HepG2 (cell line): ENCODE measurements around the gene DCHS2. TPM values are rescaled to one million over a fixed set of nuclear protein-coding genes. Genes with fewer than 3 reads are reported as not detected.
"Not testable (repeated sequence)": the region's sequence is repeated elsewhere in the genome, so short reads cannot be mapped to it uniquely, and the experiment has no call there.

Experiments
- ATAC-seq: fragments of 200-7000 bp; cut with Tn5 transposase; 3 replicates; pipeline ENCODE4 v1.9.1; 2020; ENCODE audit warnings: mild to moderate bottlenecking, moderate library complexity
- BruUV-seq: library from RNA; stranded (reverse); fragments of 400-500 nt; replicated peaks from 2 replicates; lab custom pipeline; 2021; lab: Mats Ljungman, UMichigan
- CTCF ChIA-PET: fragments of 300-600 bp; formaldehyde crosslinking; extraction: SDS; loops from one replicate; lab custom pipeline; 2021; ENCODE audit warnings: low total read pairs, inconsistent platforms, low intra/inter-chr PET ratio; lab: Yijun Ruan, JAX
- POLR2A ChIA-PET: fragments of 350-600 bp; sonication (Branson Sonifier 250); formaldehyde crosslinking; loops from one replicate; lab custom pipeline; 2020; ENCODE audit warnings: antibody characterized with exemption, inconsistent platforms; lab: Yijun Ruan, JAX
- DNase-seq: peaks from one replicate; pipeline ENCODE4 v3.0.0-alpha.2; 2015; ENCODE audit warnings: low spot score
- FAIRE-seq: peaks from 3 replicates; lab custom pipeline; 2011; peaks lifted over from hg19 to GRCh38; lab: Jason Lieb, UNC
- H2AFZ ChIP-seq: one replicate; pipeline ENCODE4 v1.6.1; 2011; ENCODE audit warnings: low read length, inconsistent platforms
- H3K27ac ChIP-seq: fragments of 300-600 bp; 3 replicates; pipeline ENCODE4 v1.8.0; 2011; ENCODE audit warnings: mixed run types, mild to moderate bottlenecking, mixed read lengths, low read length, inconsistent platforms; ENCODE audit not compliant: insufficient read depth; ENCODE audit errors: extremely low read length
- H3K27me3 ChIP-seq, 2 experiments: fragments of 200-600 bp in 1 of 2; 2 replicates in 1 of 2; 3 replicates in 1 of 2; pipeline versions ENCODE4 v1.6.0 to v1.8.0; 2011; ENCODE audit warnings: low read length in 2 of 2, mild to moderate bottlenecking in 2 of 2, moderate library complexity in 2 of 2, inconsistent platforms in 1 of 2; ENCODE audit not compliant: insufficient read depth in 2 of 2, control insufficient read depth in 1 of 2
- H3K36me3 ChIP-seq, 2 experiments: fragments of 200-600 bp in 1 of 2; replicated peaks in 1 of 2; 2 replicates in 1 of 2; 3 replicates in 1 of 2; pipeline versions ENCODE4 v1.5.1 to v1.8.0; 2011; ENCODE audit warnings: low read length in 2 of 2, inconsistent platforms in 1 of 2; ENCODE audit not compliant: insufficient read depth in 2 of 2, control insufficient read depth in 1 of 2
- H3K4me1 ChIP-seq: 2 replicates; pipeline ENCODE4 v1.5.1; 2012; ENCODE audit warnings: low read length, inconsistent platforms; ENCODE audit not compliant: insufficient read depth
- H3K4me2 ChIP-seq: 2 replicates; pipeline ENCODE4 v1.6.0; 2011; ENCODE audit warnings: low read depth, low read length, inconsistent platforms
- H3K4me3 ChIP-seq, 3 experiments: fragments of 200-600 bp in 1 of 3; sonication (generic), shearing (Covaris generic) in 1 of 3; replicated peaks in 1 of 3; 2 replicates each; pipeline ENCODE4 v1.5.1; 2011 to 2016; ENCODE audit warnings: low read length in 3 of 3, inconsistent platforms in 2 of 3, low read depth in 2 of 3, mild to moderate bottlenecking in 2 of 3, control low read depth in 1 of 3, mixed read lengths in 1 of 3; ENCODE audit not compliant: insufficient read depth in 1 of 3
- H3K79me2 ChIP-seq: one replicate; pipeline ENCODE4 v1.6.1; 2011; ENCODE audit warnings: low read length, inconsistent platforms; ENCODE audit not compliant: insufficient read depth
- H3K9ac ChIP-seq: 2 replicates; pipeline ENCODE4 v1.6.0; 2011; ENCODE audit warnings: mild to moderate bottlenecking, low read depth, low read length, inconsistent platforms; ENCODE audit not compliant: insufficient read depth
- H3K9me3 ChIP-seq: 2 replicates; pipeline ENCODE4 v1.5.1; 2012; ENCODE audit warnings: mild to moderate bottlenecking, low read length
- H4K20me1 ChIP-seq: 2 replicates; pipeline ENCODE4 v1.6.0; 2011; ENCODE audit warnings: inconsistent platforms, mild to moderate bottlenecking, low read length, moderate library complexity; ENCODE audit not compliant: insufficient read depth
- CBX5 ChIP-seq: sonication (generic); formaldehyde crosslinking; IDR thresholded peaks from 2 replicates; pipeline ENCODE4 v1.4.0; 2020; ENCODE audit warnings: missing genetic modification reagents, borderline replicate concordance
- JUN ChIP-seq: sonication (generic); formaldehyde crosslinking; IDR thresholded peaks from 2 replicates; pipeline ENCODE4 v1.4.0; 2020; ENCODE audit warnings: mild to moderate bottlenecking, missing genetic modification reagents
- NFE2 ChIP-seq: sonication (generic); formaldehyde crosslinking; IDR thresholded peaks from 2 replicates; pipeline ENCODE4 v1.4.0; 2020; ENCODE audit warnings: missing genetic modification reagents
- SIX4 ChIP-seq: sonication (generic); formaldehyde crosslinking; IDR thresholded peaks from 2 replicates; pipeline ENCODE4 v1.4.0; 2020; ENCODE audit warnings: missing genetic modification reagents
- SKIL ChIP-seq: sonication (generic); formaldehyde crosslinking; IDR thresholded peaks from 2 replicates; pipeline ENCODE4 v1.8.0; 2022; ENCODE audit warnings: missing genetic modification reagents, mild to moderate bottlenecking, moderate library complexity, borderline replicate concordance
- ZBTB1 ChIP-seq: sonication (generic); formaldehyde crosslinking; IDR thresholded peaks from 2 replicates; pipeline ENCODE4 v1.4.0; 2020; ENCODE audit warnings: missing genetic modification reagents, borderline replicate concordance
- ZNF703 ChIP-seq: sonication (generic); formaldehyde crosslinking; IDR thresholded peaks from 2 replicates; pipeline ENCODE4 v1.5.1; 2020; ENCODE audit warnings: missing genetic modification reagents, mild to moderate bottlenecking, moderate library complexity, borderline replicate concordance
- ZNF878 ChIP-seq: sonication (generic); formaldehyde crosslinking; IDR thresholded peaks from 2 replicates; pipeline ENCODE4 v1.8.1; 2023; ENCODE audit warnings: mild to moderate bottlenecking, missing genetic modification reagents, moderate library complexity
- ZSCAN22 ChIP-seq: sonication (generic); formaldehyde crosslinking; IDR thresholded peaks from 2 replicates; pipeline ENCODE4 v1.4.0; 2020; ENCODE audit warnings: mild to moderate bottlenecking, missing genetic modification reagents
- WGBS: methylation state at CpG from one replicate; pipeline ENCODE4 v1.1.6; 2017; ENCODE audit warnings: low lambda C conversion rate; 5-methylcytosine and 5-hydroxymethylcytosine counted together
- in situ Hi-C: cut with HindIII; loops from 2 replicates; pipeline ENCODE4 v1.10.0; 2017; ENCODE audit warnings: low pct_unique_long_range_greater_than_20kb; ENCODE audit not compliant: extremely low pct_ligation_motif_present
- intact Hi-C: fragments of 100-400 bp; cut with micrococcal nuclease; formaldehyde crosslinking; loops from one replicate; pipeline ENCODE4 v1.10.0; 2022; ENCODE audit not compliant: unreplicated experiment
- polyA plus RNA-seq, 8 experiments: library from polyadenylated mRNA; depleted of rRNA in 3 of 8; stranded (reverse) in 7 of 8; unstranded in 1 of 8; fragments of >200 nt; fragmentation: Illumina TruSeq in 4 of 8; extraction: Trizol in 4 of 8; gene quantifications; 2 replicates each; pipeline versions ENCODE4 v1.2.1 to v1.2.3, GENCODE V29; 2011 to 2016; ENCODE audit warnings: low read depth in 4 of 8, missing spikeins in 1 of 8, mixed read lengths in 1 of 8; ENCODE audit not compliant: insufficient read depth in 1 of 8
- total RNA-seq, 5 experiments: library from RNA; depleted of rRNA; stranded (reverse); fragments of >200 nt; fragmentation: Illumina TruSeq; extraction: Trizol; gene quantifications; 2 replicates each; pipeline ENCODE4 v1.2.3, GENCODE V29; 2016; ENCODE audit warnings: low read depth in 1 of 5

Gene DCHS2
- total and polyA plus RNA-seq, 2 of the 13 experiments (the other 11 are each of a cell fraction or from before 2014, with no cell fraction given): 0.03 TPM; not detected in 1

GRCh38 chr4:154218051-154218450 is 273.5 kb downstream of the DCHS2 start:
- Histone ChIP-seq H4K20me1 (no peaks in the 10 kb centered on the region), H3K9ac (no peak overlapping the region), H3K9me3 (peaks cover 4% of the 10 kb centered on the region; the same call in 1 of the 2 replicates), H3K36me3 (no peaks in the 10 kb centered on the region), H2AFZ (no peak overlapping the region), H3K4me2 (no peak overlapping the region), H3K27ac (no peak overlapping the region)
- CTCF ChIA-PET: no interaction called here
- POLR2A ChIA-PET: no interaction called here
- ATAC-seq: no peak
- TF ChIP-seq ZBTB1 (CRISPR knock-in tag): no peak
- no peak for TF ChIP-seq NFE2 (CRISPR knock-in tag)
- TF ChIP-seq, all 625 proteins: peak for 0
- BruUV-seq: no TSS peak
- H3K4me3 ChIP-seq: no peak overlapping the region
- DNase-seq: no peak
- no peaks in the 10 kb centered on the region for H3K4me1 ChIP-seq
- intact Hi-C loops (no loop called here), in situ Hi-C loops (no loop called here)
- no peak for FAIRE-seq
- H3K79me2 ChIP-seq: no peaks in the 10 kb centered on the region
- H3K27me3 ChIP-seq: no peaks in the 10 kb centered on the region

- intact Hi-C loops, H3K36me3 ChIP-seq, H3K27me3 ChIP-seq, in situ Hi-C loops, H3K79me2 ChIP-seq, H2AFZ ChIP-seq, ATAC-seq, DNase-seq, H3K4me1 ChIP-seq, H3K9ac ChIP-seq, H3K27ac ChIP-seq, H3K9me3 ChIP-seq, H3K4me3 ChIP-seq, H4K20me1 ChIP-seq, POLR2A ChIA-PET, CTCF ChIA-PET, BruUV-seq, H3K4me2 ChIP-seq, FAIRE-seq: not testable (repeated sequence)
- 4% methylated on average over 13 of the region's 13 CpGs for WGBS
Measured at GRCh38 chr4:154217384-154217783, 274.2 kb downstream of the DCHS2 start.

- Histone ChIP-seq H4K20me1 (no peaks in the 10 kb centered on the region), H3K9me3 (no peaks in the 10 kb centered on the region), H3K27ac (no peak overlapping the region), H3K4me1 (no peaks in the 10 kb centered on the region), H3K27me3 (no peaks in the 10 kb centered on the region), H3K4me3 (no peak overlapping the region), H3K36me3 (no peaks in the 10 kb centered on the region), H3K79me2 (no peaks in the 10 kb centered on the region), H3K9ac (no peak overlapping the region), H3K4me2 (no peak overlapping the region), H2AFZ (no peak overlapping the region)
- ATAC-seq (no peak), FAIRE-seq (no peak), DNase-seq (no peak)
- BruUV-seq: no TSS peak
- in situ Hi-C loops: no loop called here
- ChIA-PET CTCF (no interaction called here), POLR2A (no interaction called here)
- intact Hi-C loops: no loop called here
- 4% methylated on average over 1 of the region's 1 CpG for WGBS
- TF ChIP-seq JUN (CRISPR knock-in tag): no peak
- TF ChIP-seq ZNF878 (CRISPR knock-in tag): no peak
- no peak for TF ChIP-seq SIX4 (CRISPR knock-in tag)
- no peak for TF ChIP-seq ZNF703
- no peak for TF ChIP-seq SKIL (CRISPR knock-in tag)
- no peak for TF ChIP-seq ZSCAN22 (CRISPR knock-in tag)
- no peak for TF ChIP-seq CBX5
Measured at GRCh38 chr4:154211506-154211905, 280.1 kb downstream of the DCHS2 start.
